HepG2 (cell line): ENCODE results near the gene HMBS. TPM values are rescaled to one million over a fixed set of nuclear protein-coding genes. Genes with fewer than 3 reads are reported as not detected.

ENCODE experiments used
- CENPX ChIP-seq: sonication (generic); formaldehyde crosslinking; IDR thresholded peaks from 2 replicates; pipeline ENCODE4 v1.9.0; 2021; ENCODE audit warnings: mild to moderate bottlenecking, missing genetic modification reagents, moderate library complexity
- E2F1 ChIP-seq: sonication (generic); formaldehyde crosslinking; IDR thresholded peaks from 2 replicates; pipeline ENCODE4 v1.5.0; 2020; ENCODE audit warnings: missing genetic modification reagents
- GABPA ChIP-seq, 2 experiments: IDR thresholded peaks; 2 replicates each; pipeline ENCODE4 v1.6.1; 2011 to 2016; ENCODE audit warnings: low read depth in 2 of 2, low read length in 1 of 2, missing biosample characterization in 1 of 2, missing genetic modification characterization in 1 of 2
- GATAD2A ChIP-seq: IDR thresholded peaks from 2 replicates; pipeline ENCODE4 v1.6.1; 2016
- MAX ChIP-seq: IDR thresholded peaks from 2 replicates; pipeline ENCODE4 v1.6.1; 2012; ENCODE audit warnings: inconsistent platforms
- MIER3 ChIP-seq: IDR thresholded peaks from 2 replicates; pipeline ENCODE4 v1.6.1; 2016; ENCODE audit warnings: missing compliant biosample characterization, borderline replicate concordance
- NCOA5 ChIP-seq: sonication (generic); formaldehyde crosslinking; IDR thresholded peaks from 2 replicates; pipeline ENCODE4 v1.4.0; 2020; ENCODE audit warnings: missing genetic modification reagents
- PHF21A ChIP-seq: sonication (generic); formaldehyde crosslinking; IDR thresholded peaks from 2 replicates; pipeline ENCODE4 v1.5.0; 2020; ENCODE audit warnings: mild to moderate bottlenecking, missing genetic modification reagents
- RFX1 ChIP-seq: fragments of 450-650 bp; IDR thresholded peaks from 2 replicates; pipeline ENCODE4 v1.6.1; 2017
- SOX6 ChIP-seq, 2 experiments: fragments of 450-650 bp in 1 of 2; sonication (generic) in 1 of 2; formaldehyde crosslinking in 1 of 2; IDR thresholded peaks; 2 replicates each; pipeline versions ENCODE4 v1.4.0 to v1.6.1; 2017 to 2020; ENCODE audit warnings: antibody characterized with exemption in 1 of 2, mild to moderate bottlenecking in 1 of 2, missing genetic modification reagents in 1 of 2
- SP5 ChIP-seq: IDR thresholded peaks from 2 replicates; pipeline ENCODE4 v1.6.1; 2016; ENCODE audit warnings: low read depth, borderline replicate concordance
- YEATS4 ChIP-seq: sonication (generic); formaldehyde crosslinking; IDR thresholded peaks from 2 replicates; pipeline ENCODE4 v1.4.0; 2020; ENCODE audit warnings: missing genetic modification reagents, borderline replicate concordance
- ZFP37 ChIP-seq: sonication (generic); formaldehyde crosslinking; IDR thresholded peaks from 2 replicates; pipeline ENCODE4 v1.4.0; 2020; ENCODE audit warnings: missing genetic modification reagents, borderline replicate concordance
- ZFP91 ChIP-seq: sonication (generic); formaldehyde crosslinking; IDR thresholded peaks from 2 replicates; pipeline ENCODE4 v1.9.0; 2022; ENCODE audit warnings: missing genetic modification reagents, mild to moderate bottlenecking, borderline replicate concordance
- ZNF441 ChIP-seq: sonication (generic); formaldehyde crosslinking; IDR thresholded peaks from 2 replicates; pipeline ENCODE4 v1.7.0; 2021; ENCODE audit warnings: missing genetic modification reagents, borderline replicate concordance
- ZNF451 ChIP-seq: sonication (generic); formaldehyde crosslinking; IDR thresholded peaks from 2 replicates; pipeline ENCODE4 v1.5.0; 2020; ENCODE audit warnings: mild to moderate bottlenecking, missing genetic modification reagents
- ZNF572 ChIP-seq: sonication (generic); formaldehyde crosslinking; IDR thresholded peaks from 2 replicates; pipeline ENCODE4 v1.5.1; 2020; ENCODE audit warnings: mild to moderate bottlenecking, missing genetic modification reagents
- ZZZ3 ChIP-seq: sonication (generic); formaldehyde crosslinking; IDR thresholded peaks from 2 replicates; pipeline ENCODE4 v1.4.0; 2020; ENCODE audit warnings: missing genetic modification reagents, mild to moderate bottlenecking, borderline replicate concordance
- polyA plus RNA-seq, 8 experiments: library from polyadenylated mRNA; depleted of rRNA in 3 of 8; stranded (reverse) in 7 of 8; unstranded in 1 of 8; fragments of >200 nt; fragmentation: Illumina TruSeq in 4 of 8; extraction: Trizol in 4 of 8; gene quantifications; 2 replicates each; pipeline versions ENCODE4 v1.2.1 to v1.2.3, GENCODE V29; 2011 to 2016; ENCODE audit warnings: low read depth in 4 of 8, missing spikeins in 1 of 8, mixed read lengths in 1 of 8; ENCODE audit not compliant: insufficient read depth in 1 of 8
- total RNA-seq, 5 experiments: library from RNA; depleted of rRNA; stranded (reverse); fragments of >200 nt; fragmentation: Illumina TruSeq; extraction: Trizol; gene quantifications; 2 replicates each; pipeline ENCODE4 v1.2.3, GENCODE V29; 2016; ENCODE audit warnings: low read depth in 1 of 5
- TF ChIP-seq, protein P1 (sequence below): sonication (generic); formaldehyde crosslinking; IDR thresholded peaks from 2 replicates; pipeline ENCODE4 v1.4.0; 2020; ENCODE audit warnings: missing genetic modification reagents, mild to moderate bottlenecking, borderline replicate concordance
- TF ChIP-seq, protein P2 (sequence below): sonication (generic); formaldehyde crosslinking; IDR thresholded peaks from 2 replicates; pipeline ENCODE4 v1.9.0; 2021; ENCODE audit warnings: missing genetic modification reagents, borderline replicate concordance
- TF ChIP-seq, protein P3 (sequence below): sonication (generic); formaldehyde crosslinking; IDR thresholded peaks from 2 replicates; pipeline ENCODE4 v1.4.0; 2020; ENCODE audit warnings: mild to moderate bottlenecking, missing genetic modification reagents

Gene HMBS
- total and polyA plus RNA-seq, 2 of the 13 experiments (the other 11 are each of a cell fraction or from before 2014, with no cell fraction given) = 9.4 to 46.9 TPM

DNA sequence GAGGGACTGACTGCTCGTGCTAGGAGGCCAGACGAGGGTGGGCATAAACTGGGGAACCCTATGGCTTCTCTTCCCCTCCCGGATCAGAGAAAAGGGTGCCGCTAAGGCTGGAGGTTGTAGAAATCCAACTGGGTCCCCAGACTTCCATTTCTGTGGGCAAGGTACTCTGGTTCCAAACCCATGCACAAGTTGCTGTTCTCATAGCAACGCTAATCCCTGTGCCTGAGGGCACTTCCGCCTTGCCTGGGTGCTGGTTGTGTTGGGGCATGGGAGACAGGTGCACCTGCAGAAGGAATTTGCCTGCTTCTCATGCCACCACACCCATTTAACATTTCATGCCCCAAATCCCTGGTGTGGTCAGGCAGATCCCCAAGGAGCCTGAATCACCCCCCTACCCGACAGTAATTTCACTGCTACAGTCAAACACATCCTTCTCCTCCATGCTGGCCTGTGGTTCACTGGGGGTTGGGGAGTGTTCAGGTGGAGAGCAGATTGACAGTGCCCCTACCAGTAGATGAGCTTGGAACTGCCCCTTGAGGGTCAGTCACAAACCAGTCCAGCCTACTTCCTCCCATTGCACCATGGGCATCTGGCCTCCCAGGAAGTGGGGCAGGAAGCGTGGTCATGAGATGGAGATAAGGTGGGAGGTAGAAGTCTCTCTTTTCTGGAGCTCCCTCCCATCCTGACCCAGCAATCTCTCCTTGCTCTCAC, 23.6 kb downstream of the HMBS start (continued):
- TF ChIP-seq ZFP91 (CRISPR knock-in tag) = peak; percentile 80
- TF ChIP-seq MIER3 (CRISPR knock-in tag) = no peak
- TF ChIP-seq ZZZ3 = no peak
- TF ChIP-seq, protein P1, sequence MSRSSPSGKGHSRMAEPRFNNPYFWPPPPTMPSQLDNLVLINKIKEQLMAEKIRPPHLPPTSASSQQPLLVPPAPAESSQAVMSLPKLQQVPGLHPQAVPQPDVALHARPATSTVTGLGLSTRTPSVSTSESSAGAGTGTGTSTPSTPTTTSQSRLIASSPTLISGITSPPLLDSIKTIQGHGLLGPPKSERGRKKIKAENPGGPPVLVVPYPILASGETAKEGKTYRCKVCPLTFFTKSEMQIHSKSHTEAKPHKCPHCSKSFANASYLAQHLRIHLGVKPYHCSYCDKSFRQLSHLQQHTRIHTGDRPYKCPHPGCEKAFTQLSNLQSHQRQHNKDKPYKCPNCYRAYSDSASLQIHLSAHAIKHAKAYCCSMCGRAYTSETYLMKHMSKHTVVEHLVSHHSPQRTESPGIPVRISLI (CRISPR knock-in tag) = no peak
- TF ChIP-seq E2F1 (CRISPR knock-in tag) = no peak
- TF ChIP-seq SOX6 (IDR thresholded peaks at IDR 0.05) = no peak
- no peak for TF ChIP-seq SOX6 (CRISPR knock-in tag; IDR thresholded peaks at IDR 0.05)
- peak; percentile 39 for TF ChIP-seq MAX
- no peak for TF ChIP-seq ZNF451
- TF ChIP-seq, protein P2, sequence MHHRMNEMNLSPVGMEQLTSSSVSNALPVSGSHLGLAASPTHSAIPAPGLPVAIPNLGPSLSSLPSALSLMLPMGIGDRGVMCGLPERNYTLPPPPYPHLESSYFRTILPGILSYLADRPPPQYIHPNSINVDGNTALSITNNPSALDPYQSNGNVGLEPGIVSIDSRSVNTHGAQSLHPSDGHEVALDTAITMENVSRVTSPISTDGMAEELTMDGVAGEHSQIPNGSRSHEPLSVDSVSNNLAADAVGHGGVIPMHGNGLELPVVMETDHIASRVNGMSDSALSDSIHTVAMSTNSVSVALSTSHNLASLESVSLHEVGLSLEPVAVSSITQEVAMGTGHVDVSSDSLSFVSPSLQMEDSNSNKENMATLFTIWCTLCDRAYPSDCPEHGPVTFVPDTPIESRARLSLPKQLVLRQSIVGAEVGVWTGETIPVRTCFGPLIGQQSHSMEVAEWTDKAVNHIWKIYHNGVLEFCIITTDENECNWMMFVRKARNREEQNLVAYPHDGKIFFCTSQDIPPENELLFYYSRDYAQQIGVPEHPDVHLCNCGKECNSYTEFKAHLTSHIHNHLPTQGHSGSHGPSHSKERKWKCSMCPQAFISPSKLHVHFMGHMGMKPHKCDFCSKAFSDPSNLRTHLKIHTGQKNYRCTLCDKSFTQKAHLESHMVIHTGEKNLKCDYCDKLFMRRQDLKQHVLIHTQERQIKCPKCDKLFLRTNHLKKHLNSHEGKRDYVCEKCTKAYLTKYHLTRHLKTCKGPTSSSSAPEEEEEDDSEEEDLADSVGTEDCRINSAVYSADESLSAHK (CRISPR knock-in tag) = no peak
- TF ChIP-seq, protein P3, sequence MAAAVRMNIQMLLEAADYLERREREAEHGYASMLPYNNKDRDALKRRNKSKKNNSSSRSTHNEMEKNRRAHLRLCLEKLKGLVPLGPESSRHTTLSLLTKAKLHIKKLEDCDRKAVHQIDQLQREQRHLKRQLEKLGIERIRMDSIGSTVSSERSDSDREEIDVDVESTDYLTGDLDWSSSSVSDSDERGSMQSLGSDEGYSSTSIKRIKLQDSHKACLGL (CRISPR knock-in tag) = no peak
- no peak for TF ChIP-seq GATAD2A (CRISPR knock-in tag)
- TF ChIP-seq RFX1 = peak; percentile 69; the same call in 1 of the 2 replicates
- no peak for TF ChIP-seq CENPX (CRISPR knock-in tag)
- TF ChIP-seq YEATS4 (CRISPR knock-in tag) = peak; percentile 32
- no peak for TF ChIP-seq ZFP37 (CRISPR knock-in tag)
- no peak for TF ChIP-seq ZNF441
- TF ChIP-seq SP5 = no peak
- peak; percentile 59 for TF ChIP-seq GABPA (IDR thresholded peaks at IDR 0.05; ENCODE audit: low read depth, low read length)
- TF ChIP-seq GABPA (CRISPR knock-in tag; IDR thresholded peaks at IDR 0.05; ENCODE audit: low read depth) = peak; percentile 87
- TF ChIP-seq ZNF572 (CRISPR knock-in tag) = no peak
- TF ChIP-seq NCOA5 (CRISPR knock-in tag) = no peak
- peak; percentile 69 for TF ChIP-seq PHF21A (CRISPR knock-in tag)
